Smooth muscle cell of bladder (primary cell): ENCODE measurements around the gene LACTBL1. TPM values are rescaled to one million over a fixed set of nuclear protein-coding genes. Genes with fewer than 3 reads are reported as not detected.

Source experiments
- total RNA-seq: library from RNA; depleted of rRNA; stranded (reverse); fragments of >200 nt; gene quantifications from 2 replicates; pipeline ENCODE4 v1.2.3, GENCODE V29; 2014

The LACTBL1 gene
- total RNA-seq, result not detected in 2 replicates

GRCh38 chr1:22972760-22973159 lies at the start of gene LACTBL1:
Gene LACTBL1, minus strand, starts transcription at chr1:22972866. Its CDS starts 550 bp downstream, at chr1:22972316.

GRCh38 chr1:23019094-23019862 lies 46.6 kb upstream of the LACTBL1 start, which contains the start of gene KDM1A:
Gene KDM1A, plus strand, starts transcription at chr1:23019468. Its CDS starts 129 bp downstream, at chr1:23019597.

Other genes starting within 250 kb of the LACTBL1 start
- not detected in 2 replicates for gene TEX46, start 43.0 kb upstream of the LACTBL1 start, total RNA-seq
- 94.2 and 99.3 TPM in 2 replicates for gene KDM1A, start 46.6 kb upstream of the LACTBL1 start, total RNA-seq
- gene LUZP1, start 196.0 kb upstream of the LACTBL1 start, total RNA-seq, result 15.1 and 18.9 TPM in 2 replicates
- gene HTR1D, start 244.6 kb upstream of the LACTBL1 start, total RNA-seq, result not detected in 2 replicates